ENCODE measurements around the gene KRTAP10-10. TPM values are rescaled to one million over a fixed set of nuclear protein-coding genes. Genes with fewer than 3 reads are reported as not detected.
"Not testable (repeated sequence)": the region's sequence is repeated elsewhere in the genome, so short reads cannot be mapped to it uniquely, and the experiment has no call there.

Gene KRTAP10-10
- total and polyA plus RNA-seq, 2 donors (not counting 1 experiment from before 2014, with no cell fraction given) = not detected

GRCh38 chr21:44600118-44600978 is 36.8 kb upstream of the KRTAP10-10 start, which contains the start of gene KRTAP10-7:
Gene KRTAP10-7, plus strand, starts transcription at chr21:44600597. Its CDS starts 25 bp downstream, at chr21:44600622.
- H3K4me2 ChIP-seq (replicated peaks; ENCODE audit: low read depth, low read length, poor library complexity, severe bottlenecking); H3K79me2 ChIP-seq (ENCODE audit: control insufficient read depth, insufficient read depth, low read length); H3K4me3 ChIP-seq (ENCODE audit: control extremely low read depth in 1 of 5, extremely low read depth in 1 of 5, insufficient read depth in 1 of 5, low read depth in 2 of 5, low read length in 4 of 5); H3K4me1 Mint-ChIP-seq; H3K27ac ChIP-seq (ENCODE audit: low read length in 2 of 2); ATAC-seq (ENCODE audit: low read depth); H4K20me1 ChIP-seq (ENCODE audit: control insufficient read depth, insufficient read depth, low read length, poor library complexity, severe bottlenecking); H3K4me1 ChIP-seq (ENCODE audit: control insufficient read depth in 2 of 2, insufficient read depth in 2 of 2, low read length in 2 of 2); POLR2A ChIA-PET; H3K9me3 Mint-ChIP-seq (ENCODE audit: insufficient read depth); H2AFZ ChIP-seq (ENCODE audit: insufficient read depth, low read depth, low read length, poor library complexity, severe bottlenecking); H3K4me3 Mint-ChIP-seq; DNase-seq; H3K9ac ChIP-seq (ENCODE audit: low read length); intact Hi-C loops (cut with micrococcal nuclease); CTCF ChIA-PET; H3K36me3 ChIP-seq (replicated peaks in 1 of 2; ENCODE audit: control extremely low read depth in 1 of 2, control insufficient read depth in 1 of 2, extremely low read depth in 1 of 2, insufficient read depth in 2 of 2, low read length in 1 of 2): not testable (repeated sequence)
- peak within 1 kb of the TSS; percentile 34 for H3K27ac Mint-ChIP-seq
- H3K27me3 Mint-ChIP-seq = peaks cover 35% of the 10 kb centered on the region
- Histone ChIP-seq H3K9me3 (ENCODE audit: control extremely low read depth in 1 of 3, control insufficient read depth in 2 of 3, insufficient read depth in 1 of 3, low read length in 2 of 3) (peaks cover 0 to 19% (median 3%) of the 10 kb centered on the region in 3 donors), H3K27me3 (replicated peaks in 1 of 4; ENCODE audit: control extremely low read depth in 1 of 4, control insufficient read depth in 3 of 4, insufficient read depth in 4 of 4, low read length in 3 of 4) (peaks cover 0 to 13% (median under 1%) of the 10 kb centered on the region in 4 experiments)
- WGBS (ENCODE audit: insufficient coverage) = 85% methylated on average over 11 of the region's 23 CpGs

DNA sequence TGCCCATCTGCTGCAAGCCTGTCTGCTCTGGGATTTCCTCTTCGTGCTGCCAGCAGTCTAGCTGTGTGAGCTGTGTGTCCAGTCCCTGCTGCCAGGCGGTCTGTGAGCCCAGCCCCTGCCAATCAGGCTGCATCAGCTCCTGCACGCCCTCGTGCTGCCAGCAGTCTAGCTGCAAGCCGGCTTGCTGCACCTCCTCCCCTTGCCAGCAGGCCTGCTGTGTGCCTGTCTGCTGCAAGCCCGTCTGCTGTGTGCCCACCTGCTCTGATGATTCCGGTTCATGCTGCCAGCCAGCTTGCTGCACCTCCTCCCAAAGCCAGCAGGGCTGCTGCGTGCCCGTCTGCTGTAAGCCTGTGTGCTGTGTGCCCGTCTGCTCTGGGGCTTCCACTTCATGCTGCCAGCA is 36.1 kb upstream of the KRTAP10-10 start:
- peaks cover 40% of the 10 kb centered on the region for H3K27me3 Mint-ChIP-seq
- H3K4me2 ChIP-seq (replicated peaks; ENCODE audit: low read depth, low read length, poor library complexity, severe bottlenecking); POLR2A ChIA-PET; H2AFZ ChIP-seq (ENCODE audit: insufficient read depth, low read depth, low read length, poor library complexity, severe bottlenecking); H3K27ac Mint-ChIP-seq; H3K4me1 ChIP-seq (ENCODE audit: control insufficient read depth in 2 of 2, insufficient read depth in 2 of 2, low read length in 2 of 2); CTCF ChIA-PET; H3K27ac ChIP-seq (ENCODE audit: low read length in 2 of 2); H3K9me3 Mint-ChIP-seq (ENCODE audit: insufficient read depth); intact Hi-C loops (cut with micrococcal nuclease); DNase-seq; H3K79me2 ChIP-seq (ENCODE audit: control insufficient read depth, insufficient read depth, low read length); H3K36me3 ChIP-seq (replicated peaks in 1 of 2; ENCODE audit: control extremely low read depth in 1 of 2, control insufficient read depth in 1 of 2, extremely low read depth in 1 of 2, insufficient read depth in 2 of 2, low read length in 1 of 2); ATAC-seq (ENCODE audit: low read depth); H3K4me1 Mint-ChIP-seq; H3K4me3 ChIP-seq (ENCODE audit: control extremely low read depth in 1 of 5, extremely low read depth in 1 of 5, insufficient read depth in 1 of 5, low read depth in 2 of 5, low read length in 4 of 5); H4K20me1 ChIP-seq (ENCODE audit: control insufficient read depth, insufficient read depth, low read length, poor library complexity, severe bottlenecking); H3K4me3 Mint-ChIP-seq; H3K9ac ChIP-seq (ENCODE audit: low read length): not testable (repeated sequence)
- H3K27me3 ChIP-seq (replicated peaks in 1 of 4; ENCODE audit: control extremely low read depth in 1 of 4, control insufficient read depth in 3 of 4, insufficient read depth in 4 of 4, low read length in 3 of 4) = peaks cover 0 to 13% (median 3%) of the 10 kb centered on the region in 4 experiments
- H3K9me3 ChIP-seq (ENCODE audit: control extremely low read depth in 1 of 3, control insufficient read depth in 2 of 3, insufficient read depth in 1 of 3, low read length in 2 of 3) = peaks cover 0 to 19% (median 3%) of the 10 kb centered on the region in 3 donors
- WGBS (ENCODE audit: insufficient coverage) = 84% methylated on average over 10 of the region's 10 CpGs

Measured in B cell (primary cell).